HEK293T (cell line): Measurements from ENCODE around the gene MRPL19.

Experiments used
- CTCF ChIA-PET: fragments of 350-600 bp; formaldehyde crosslinking; extraction: SDS; loops from one replicate; lab custom pipeline; 2021; ENCODE audit warnings: antibody characterized with exemption, inconsistent platforms; lab: Yijun Ruan, JAX
- POLR2A ChIA-PET: fragments of 350-600 bp; formaldehyde crosslinking; extraction: SDS; loops from one replicate; lab custom pipeline; 2020; ENCODE audit warnings: antibody characterized with exemption, inconsistent platforms; lab: Yijun Ruan, JAX
- DNase-seq: peaks from one replicate; pipeline ENCODE4 v3.0.0; 2012; ENCODE audit warnings: mixed read lengths; ENCODE audit errors: extremely low spot score
- ARNT ChIP-seq: fragments of 450-650 bp; IDR thresholded peaks from 2 replicates; pipeline ENCODE4 v1.6.1; 2017; ENCODE audit warnings: mild to moderate bottlenecking
- BHLHE40 ChIP-seq: fragments of 450-650 bp; IDR thresholded peaks from 2 replicates; pipeline ENCODE4 v1.6.1; 2016; ENCODE audit warnings: mild to moderate bottlenecking, moderate library complexity, borderline replicate concordance
- CTBP1 ChIP-seq: fragments of 450-650 bp; IDR thresholded peaks from 2 replicates; pipeline ENCODE4 v1.6.1; 2016; ENCODE audit warnings: borderline replicate concordance
- ELF4 ChIP-seq: fragments of 450-650 bp; IDR thresholded peaks from 2 replicates; pipeline ENCODE4 v1.6.1; 2017; ENCODE audit warnings: antibody characterized with exemption
- FOXA1 ChIP-seq: fragments of 450-650 bp; IDR thresholded peaks from 2 replicates; pipeline ENCODE4 v1.6.1; 2016; ENCODE audit warnings: mild to moderate bottlenecking
- FOXK2 ChIP-seq: fragments of 450-650 bp; IDR thresholded peaks from 2 replicates; pipeline ENCODE4 v1.6.1; 2016; ENCODE audit warnings: mild to moderate bottlenecking
- FOXM1 ChIP-seq: fragments of 450-650 bp; IDR thresholded peaks from 2 replicates; pipeline ENCODE4 v1.6.1; 2017; ENCODE audit warnings: mild to moderate bottlenecking, borderline replicate concordance
- HDGF ChIP-seq: fragments of 450-650 bp; IDR thresholded peaks from 2 replicates; pipeline ENCODE4 v1.6.1; 2017; ENCODE audit warnings: antibody characterized with exemption, borderline replicate concordance
- L3MBTL2 ChIP-seq: fragments of 450-650 bp; conservative IDR thresholded peaks from 2 replicates; pipeline ENCODE4 v1.6.1; 2016; ENCODE audit warnings: mild to moderate bottlenecking
- LEF1 ChIP-seq: fragments of 450-650 bp; IDR thresholded peaks from 2 replicates; pipeline ENCODE4 v1.6.1; 2017; ENCODE audit warnings: mild to moderate bottlenecking, borderline replicate concordance
- NFRKB ChIP-seq: fragments of 450-650 bp; IDR thresholded peaks from 2 replicates; pipeline ENCODE4 v1.6.1; 2016; ENCODE audit warnings: mild to moderate bottlenecking, moderate library complexity
- SP1 ChIP-seq: fragments of 450-650 bp; IDR thresholded peaks from 2 replicates; pipeline ENCODE4 v1.6.1; 2017
- SUZ12 ChIP-seq: fragments of 450-650 bp; IDR thresholded peaks from 2 replicates; pipeline ENCODE4 v1.6.1; 2016; ENCODE audit warnings: mild to moderate bottlenecking
- TARDBP ChIP-seq: fragments of 450-650 bp; IDR thresholded peaks from 2 replicates; pipeline ENCODE4 v1.6.1; 2016
- ZNF384 ChIP-seq: fragments of 450-650 bp; IDR thresholded peaks from 2 replicates; pipeline ENCODE4 v1.6.1; 2016
- TF ChIP-seq, protein P1 (sequence below): fragments of 450-650 bp; IDR thresholded peaks from 2 replicates; pipeline ENCODE4 v1.6.1; 2016

The MRPL19 gene

DNA sequence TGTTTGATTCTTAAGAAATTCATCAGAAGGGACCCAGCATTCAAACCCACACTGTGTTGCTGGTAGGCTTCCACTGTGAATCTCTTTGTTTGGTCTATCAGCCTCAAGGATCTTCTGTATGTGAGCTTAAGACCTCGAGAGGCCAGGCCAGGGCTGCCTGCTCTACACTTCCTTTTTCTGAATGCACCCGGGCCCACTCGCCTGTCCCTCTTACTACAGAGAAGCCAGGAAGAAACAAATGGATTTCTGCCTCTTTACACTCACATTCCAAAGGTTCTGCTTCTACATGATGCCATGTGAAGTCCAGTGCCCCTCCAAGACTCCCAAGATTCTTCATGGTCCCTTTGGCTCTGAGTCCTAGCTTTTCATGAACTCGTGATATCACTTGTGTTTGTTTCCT lies 25.4 kb upstream of the MRPL19 start:
- TF ChIP-seq ELF4 (no peak), SP1 (no peak), ZNF384 (no peak), NFRKB (no peak), BHLHE40 (no peak), HDGF (no peak)
- TF ChIP-seq, protein P1, sequence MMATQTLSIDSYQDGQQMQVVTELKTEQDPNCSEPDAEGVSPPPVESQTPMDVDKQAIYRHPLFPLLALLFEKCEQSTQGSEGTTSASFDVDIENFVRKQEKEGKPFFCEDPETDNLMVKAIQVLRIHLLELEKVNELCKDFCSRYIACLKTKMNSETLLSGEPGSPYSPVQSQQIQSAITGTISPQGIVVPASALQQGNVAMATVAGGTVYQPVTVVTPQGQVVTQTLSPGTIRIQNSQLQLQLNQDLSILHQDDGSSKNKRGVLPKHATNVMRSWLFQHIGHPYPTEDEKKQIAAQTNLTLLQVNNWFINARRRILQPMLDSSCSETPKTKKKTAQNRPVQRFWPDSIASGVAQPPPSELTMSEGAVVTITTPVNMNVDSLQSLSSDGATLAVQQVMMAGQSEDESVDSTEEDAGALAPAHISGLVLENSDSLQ, result no peak
- POLR2A ChIA-PET, result no interaction called here
- no peak for DNase-seq
- CTCF ChIA-PET, result interaction anchor here (0.7 kb wide), 1 partner anchor 13 kb away, joined by 3 read pairs; no protein-coding TSS in a partner anchor

DNA sequence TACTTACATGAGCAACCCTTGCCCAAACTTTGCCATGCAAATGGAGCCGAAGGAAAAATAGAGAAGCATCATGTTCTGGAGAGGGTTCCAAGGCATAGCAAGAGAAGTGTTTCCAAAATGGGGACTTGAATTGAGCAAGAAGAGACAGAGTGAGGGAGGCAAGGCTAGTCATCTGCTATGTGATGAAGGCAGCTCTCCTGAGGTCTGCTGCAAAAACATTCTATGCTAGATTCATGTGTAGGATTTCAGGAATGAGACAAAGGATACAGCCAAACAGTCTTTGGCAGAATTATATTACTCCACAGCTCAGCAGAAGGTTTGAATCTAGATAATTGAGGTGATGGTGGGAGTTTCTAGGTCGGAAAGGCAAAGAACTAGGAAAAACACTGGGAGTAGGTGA lies 24.1 kb upstream of the MRPL19 start:
- DNase-seq, result no peak
- TF ChIP-seq BHLHE40 (no peak), HDGF (no peak), TARDBP (no peak), ZNF384 (no peak), NFRKB (no peak), ELF4 (no peak), FOXK2 (no peak), SUZ12 (no peak), SP1 (no peak), L3MBTL2 (no peak), FOXM1 (no peak), FOXA1 (no peak), CTBP1 (no peak), ARNT (no peak), LEF1 (no peak)
- TF ChIP-seq, protein P1, result no peak
- ChIA-PET POLR2A (no interaction called here), CTCF (no interaction called here)

DNA sequence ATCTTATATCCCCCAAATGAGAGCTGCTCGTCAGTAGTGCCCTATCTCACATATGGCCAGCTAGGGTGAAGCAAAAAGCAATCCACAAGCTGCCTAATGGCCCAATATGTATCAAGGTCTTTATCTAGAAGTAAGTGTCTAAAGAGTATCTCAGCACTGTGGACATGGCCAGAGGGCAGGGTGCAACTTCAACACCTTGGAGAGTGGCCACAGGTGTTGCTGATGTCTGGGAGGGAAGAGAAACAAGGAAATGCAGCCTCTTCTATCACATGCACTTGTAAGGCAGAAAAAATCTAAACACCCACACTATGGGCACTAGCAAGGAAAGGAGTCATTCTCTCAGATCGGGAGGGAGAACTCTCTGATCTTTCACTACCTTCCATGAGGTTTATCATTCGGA lies 23.7 kb upstream of the MRPL19 start:
- TF ChIP-seq FOXM1 (no peak), CTBP1 (no peak)
- no peak for DNase-seq
- POLR2A ChIA-PET, result no interaction called here
- CTCF ChIA-PET, result no interaction called here

DNA sequence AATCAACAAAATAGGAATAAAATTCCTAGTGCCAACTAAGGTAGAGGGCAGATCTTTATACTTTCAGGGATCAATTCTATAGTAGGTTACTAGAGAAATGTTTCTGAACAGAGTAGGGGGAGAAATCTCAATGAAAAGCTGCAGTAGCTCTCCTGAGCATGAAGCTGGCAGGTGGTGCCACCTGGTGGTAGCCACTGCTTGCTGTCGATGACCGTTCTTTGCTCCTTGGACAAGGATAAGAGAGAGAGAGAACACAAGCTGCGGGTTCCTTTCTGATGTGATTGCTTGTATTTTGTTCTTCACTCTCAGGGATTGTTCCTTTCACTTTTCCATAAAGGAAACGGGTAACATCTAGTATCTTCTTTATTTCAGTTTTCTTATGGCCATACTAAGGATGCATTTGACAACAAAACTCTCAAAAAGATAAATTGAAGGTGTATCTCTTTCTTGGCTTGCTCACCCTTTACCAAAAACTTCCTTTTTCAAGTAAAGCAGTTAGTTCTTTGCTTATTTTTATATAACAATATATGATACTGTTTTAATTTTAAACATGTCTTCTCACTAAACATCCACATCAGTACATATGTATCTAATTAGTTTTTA lies 18.6 kb upstream of the MRPL19 start:
- no peak for TF ChIP-seq TARDBP
- no peak for TF ChIP-seq FOXM1
- TF ChIP-seq CTBP1, result no peak
- no peak for TF ChIP-seq BHLHE40
- TF ChIP-seq FOXA1, result no peak
- no peak for TF ChIP-seq L3MBTL2
- ChIA-PET CTCF (interaction anchor here (0.6 to 1.7 kb wide), 8 partner anchors 10 to 164 kb away, joined by 3 to 7 read pairs (median 4); no protein-coding TSS in a partner anchor), POLR2A (interaction anchor here (0.9 kb wide), 1 partner anchor 20 kb away, joined by 3 read pairs; no protein-coding TSS in a partner anchor)
- DNase-seq, result peak; percentile 74

DNA sequence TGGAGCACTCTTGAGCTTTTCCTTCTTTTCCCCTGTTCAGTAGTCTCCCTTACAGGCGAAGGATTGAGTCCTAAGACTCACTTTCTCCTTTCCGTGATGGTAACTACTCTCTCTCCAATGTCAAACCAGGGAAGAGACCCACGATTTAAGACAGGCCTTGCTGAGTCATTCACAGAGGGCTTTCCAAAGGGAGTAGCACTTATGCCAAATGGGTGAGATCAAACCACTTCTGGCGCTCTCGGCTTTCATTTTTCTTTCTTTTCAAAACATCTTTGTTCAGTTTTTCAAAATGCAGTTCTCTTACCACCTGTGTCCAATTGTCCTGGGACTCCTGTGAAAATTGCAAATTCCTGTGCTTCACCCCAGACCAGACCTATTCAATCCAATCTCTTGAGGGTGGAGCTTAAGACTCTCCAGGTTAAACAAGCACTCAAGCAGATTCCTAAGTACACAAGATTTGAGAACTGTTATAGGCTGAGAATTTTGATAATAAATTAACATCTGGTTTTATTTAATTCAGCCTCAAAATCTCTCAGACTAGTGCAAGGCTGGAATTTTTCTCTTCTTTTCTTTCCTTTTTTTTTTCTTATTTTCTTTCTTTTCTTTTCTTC lies 14.4 kb upstream of the MRPL19 start:
- ChIA-PET CTCF (no interaction called here), POLR2A (no interaction called here)
- TF ChIP-seq FOXM1 (no peak), TARDBP (no peak), SUZ12 (no peak), ELF4 (no peak), LEF1 (no peak), L3MBTL2 (no peak), ZNF384 (no peak), FOXA1 (no peak), SP1 (no peak), HDGF (no peak), FOXK2 (no peak), ARNT (no peak), NFRKB (no peak), CTBP1 (no peak), BHLHE40 (no peak)
- TF ChIP-seq, protein P1, result no peak
- no peak for DNase-seq

DNA sequence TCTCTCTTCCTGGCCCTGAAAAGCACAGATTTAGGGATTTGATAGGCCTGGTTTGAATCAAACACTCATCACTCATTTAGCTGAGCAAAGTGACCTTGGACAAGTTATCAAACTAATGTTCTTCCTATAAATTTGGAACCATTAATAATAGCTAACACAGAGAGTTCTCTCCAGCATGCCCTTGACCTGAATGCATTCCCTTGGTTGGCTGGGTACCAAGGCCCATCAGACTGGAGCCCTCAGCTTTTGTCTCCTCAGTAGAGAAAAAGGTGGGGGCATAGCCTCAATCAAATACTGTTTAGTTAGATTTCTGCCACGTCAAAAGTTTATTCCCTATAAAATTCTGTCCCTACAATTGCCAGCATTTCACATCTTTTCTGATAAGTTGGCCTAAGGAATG lies 13.8 kb upstream of the MRPL19 start:
- TF ChIP-seq HDGF (no peak), TARDBP (no peak), NFRKB (no peak), LEF1 (no peak), CTBP1 (no peak), FOXK2 (no peak)
- POLR2A ChIA-PET, result no interaction called here
- CTCF ChIA-PET, result no interaction called here
- DNase-seq, result no peak
